ENCODE data around the gene IGF1R.

The IGF1R gene

DNA sequence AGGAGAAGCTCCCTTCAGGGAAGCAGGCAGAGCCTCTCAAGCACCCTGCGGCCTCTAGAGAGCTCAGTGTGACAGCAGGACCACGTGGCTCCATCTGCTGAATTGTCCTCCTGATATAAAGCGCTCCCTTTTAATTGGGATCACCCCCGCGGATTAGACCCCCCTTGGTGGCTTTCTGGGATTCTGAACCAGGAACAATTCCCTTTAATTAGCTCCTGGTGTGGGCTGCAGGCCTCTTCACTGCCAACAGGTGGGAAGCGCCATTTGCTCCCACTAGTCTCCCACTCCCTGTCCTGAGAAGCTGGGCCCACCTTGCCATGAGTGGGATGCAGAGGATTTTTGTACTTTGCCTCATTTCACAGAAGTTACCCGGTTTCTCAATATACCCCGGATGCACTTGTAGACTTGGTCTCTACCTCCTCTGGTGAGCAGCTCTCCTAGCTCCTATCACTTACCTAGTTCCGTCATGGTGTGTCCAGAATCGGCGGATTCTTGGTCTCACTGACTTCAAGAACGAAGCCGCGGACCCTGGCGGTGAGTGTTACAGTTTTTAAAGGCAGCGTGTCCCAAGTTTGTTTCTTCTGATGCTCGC is 358.7 kb downstream of the IGF1R start:
- no peak overlapping the region for H3K4me3 Mint-ChIP-seq
- no peak for ATAC-seq
- no peaks in the 10 kb centered on the region for H3K36me3 Mint-ChIP-seq
- H3K9me3 Mint-ChIP-seq: no peaks in the 10 kb centered on the region
- H3K27ac Mint-ChIP-seq: no peak overlapping the region
- no peaks in the 10 kb centered on the region for H3K4me1 Mint-ChIP-seq
- DNase-seq (ENCODE audit: low spot score in 2 of 2): no peak

DNA sequence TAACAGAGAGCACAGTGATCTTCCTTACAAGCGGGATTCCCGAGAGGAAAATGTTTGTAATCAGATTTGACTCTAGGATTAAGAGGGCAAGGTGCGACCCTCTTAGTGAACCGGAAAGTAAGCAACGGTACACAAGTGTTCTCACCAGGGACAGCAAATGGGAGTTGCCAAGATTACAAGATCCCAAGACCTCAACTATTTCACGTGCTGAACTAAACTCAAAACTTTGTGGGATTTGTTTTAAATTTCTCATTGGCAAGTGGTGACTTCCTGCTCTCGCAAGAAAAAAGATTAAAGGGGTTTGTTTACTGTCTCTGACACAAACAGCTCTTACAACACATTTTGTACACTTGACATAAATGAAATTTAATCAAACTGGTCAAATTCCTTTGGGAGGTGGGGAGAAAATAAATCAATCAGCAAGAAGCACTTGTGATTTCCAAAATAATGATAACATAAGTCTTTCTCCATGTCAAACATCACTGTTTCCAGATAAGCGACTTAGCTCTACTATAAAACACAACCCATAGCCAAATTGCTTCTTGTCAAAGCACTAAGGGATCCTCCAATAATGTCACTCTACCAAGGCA is 361.5 kb downstream of the IGF1R start:
- H3K27ac Mint-ChIP-seq: no peak overlapping the region
- H3K4me3 Mint-ChIP-seq: no peak overlapping the region
- no peaks in the 10 kb centered on the region for H3K9me3 Mint-ChIP-seq
- no peaks in the 10 kb centered on the region for H3K4me1 Mint-ChIP-seq
- ATAC-seq: no peak
- no peaks in the 10 kb centered on the region for H3K36me3 Mint-ChIP-seq
- DNase-seq (ENCODE audit: low spot score in 2 of 2): no peak

DNA sequence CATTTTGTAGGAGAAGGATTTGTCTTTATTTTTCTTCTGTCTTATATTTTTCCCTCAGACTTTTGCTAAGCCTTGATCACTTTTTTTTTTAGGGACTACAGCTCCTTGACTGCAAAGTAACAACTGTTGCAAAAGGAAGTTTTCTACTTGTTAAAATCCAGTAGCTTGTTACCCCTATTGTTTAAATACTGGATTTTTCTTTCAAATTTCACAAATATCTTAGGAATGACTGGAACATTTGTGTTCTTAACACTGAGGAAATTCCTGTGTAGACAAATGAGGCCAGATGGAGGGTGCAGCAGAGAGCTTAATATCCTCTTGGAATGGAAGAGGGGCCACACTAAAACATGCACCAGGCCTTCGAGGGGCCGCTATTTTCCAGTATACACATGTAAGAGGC is 362.4 kb downstream of the IGF1R start:
- Mint-ChIP-seq H3K4me1 (no peaks in the 10 kb centered on the region), H3K9me3 (no peaks in the 10 kb centered on the region), H3K27ac (no peak overlapping the region), H3K4me3 (no peak overlapping the region), H3K36me3 (no peaks in the 10 kb centered on the region)
- ATAC-seq (no peak), DNase-seq (ENCODE audit: low spot score in 2 of 2) (no peak)
